ENCODE measurements around the gene MYO5B.
"Not testable (repeated sequence)": the region's sequence is repeated elsewhere in the genome, so short reads cannot be mapped to it uniquely, and the experiment has no call there.

Gene MYO5B

DNA sequence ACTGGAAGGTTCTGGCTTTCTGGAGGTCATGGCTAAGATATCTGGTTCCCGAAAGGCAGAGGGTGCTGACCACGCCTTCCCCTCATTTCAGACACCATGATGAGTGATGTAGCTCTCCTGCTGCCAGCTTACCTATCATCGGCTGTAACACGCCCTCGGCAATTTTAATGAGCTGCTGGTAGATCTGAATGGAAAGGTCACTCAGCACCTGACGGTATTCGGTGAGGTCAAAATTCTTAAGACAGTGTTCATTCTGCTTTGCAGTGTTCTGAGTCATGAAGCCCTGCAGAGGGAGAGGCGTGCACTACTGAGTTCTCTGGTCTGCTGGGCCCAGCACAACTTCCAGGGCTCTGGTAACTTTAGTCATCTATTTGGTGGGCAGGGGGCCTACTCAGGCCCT, 355.9 kb downstream of the MYO5B start:
- no peaks in the 10 kb centered on the region for H3F3A ChIP-seq (ENCODE audit: insufficient read depth, low read length)
- TF ChIP-seq EZH2 (optimal IDR thresholded peaks at IDR 0.05; ENCODE audit: low read depth, low read length) (no peak), EZH2phosphoT487 (IDR thresholded peaks at IDR 0.05; ENCODE audit: low read length) (no peak)
- TF ChIP-seq, protein P1, sequence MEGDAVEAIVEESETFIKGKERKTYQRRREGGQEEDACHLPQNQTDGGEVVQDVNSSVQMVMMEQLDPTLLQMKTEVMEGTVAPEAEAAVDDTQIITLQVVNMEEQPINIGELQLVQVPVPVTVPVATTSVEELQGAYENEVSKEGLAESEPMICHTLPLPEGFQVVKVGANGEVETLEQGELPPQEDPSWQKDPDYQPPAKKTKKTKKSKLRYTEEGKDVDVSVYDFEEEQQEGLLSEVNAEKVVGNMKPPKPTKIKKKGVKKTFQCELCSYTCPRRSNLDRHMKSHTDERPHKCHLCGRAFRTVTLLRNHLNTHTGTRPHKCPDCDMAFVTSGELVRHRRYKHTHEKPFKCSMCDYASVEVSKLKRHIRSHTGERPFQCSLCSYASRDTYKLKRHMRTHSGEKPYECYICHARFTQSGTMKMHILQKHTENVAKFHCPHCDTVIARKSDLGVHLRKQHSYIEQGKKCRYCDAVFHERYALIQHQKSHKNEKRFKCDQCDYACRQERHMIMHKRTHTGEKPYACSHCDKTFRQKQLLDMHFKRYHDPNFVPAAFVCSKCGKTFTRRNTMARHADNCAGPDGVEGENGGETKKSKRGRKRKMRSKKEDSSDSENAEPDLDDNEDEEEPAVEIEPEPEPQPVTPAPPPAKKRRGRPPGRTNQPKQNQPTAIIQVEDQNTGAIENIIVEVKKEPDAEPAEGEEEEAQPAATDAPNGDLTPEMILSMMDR (IDR thresholded peaks at IDR 0.05; ENCODE audit: low read length): no peak
- no peak overlapping the region for H3K9ac ChIP-seq (ENCODE audit: low read length)
- no peak for DNase-seq
- H4K20me1 ChIP-seq (ENCODE audit: insufficient read depth, low read length): no peaks in the 10 kb centered on the region
- H3K4me2 ChIP-seq (ENCODE audit: low read depth, low read length): no peak overlapping the region
- H3K4me1 ChIP-seq (ENCODE audit: low read length): peaks cover 11% of the 10 kb centered on the region
- H3K9me2 ChIP-seq (replicated peaks; ENCODE audit: insufficient read depth, low read length): no peaks in the 10 kb centered on the region
- H3K27me3 ChIP-seq (replicated peaks; ENCODE audit: insufficient read depth, low read length): no peaks in the 10 kb centered on the region
- no peaks in the 10 kb centered on the region for H3K79me2 ChIP-seq (ENCODE audit: low read length)
- no peak overlapping the region for H2AFZ ChIP-seq (ENCODE audit: low read length)
- H3K27ac ChIP-seq (ENCODE audit: low read length): no peak overlapping the region
- H3K4me3 ChIP-seq (ENCODE audit: low read length): no peak overlapping the region
- H3K36me3 ChIP-seq (replicated peaks; ENCODE audit: insufficient read depth, low read length): peaks cover 3% of the 10 kb centered on the region; the same call in 1 of the 2 replicates
- H3K9me3 ChIP-seq (replicated peaks; ENCODE audit: insufficient read depth, low read length): no peaks in the 10 kb centered on the region

DNA sequence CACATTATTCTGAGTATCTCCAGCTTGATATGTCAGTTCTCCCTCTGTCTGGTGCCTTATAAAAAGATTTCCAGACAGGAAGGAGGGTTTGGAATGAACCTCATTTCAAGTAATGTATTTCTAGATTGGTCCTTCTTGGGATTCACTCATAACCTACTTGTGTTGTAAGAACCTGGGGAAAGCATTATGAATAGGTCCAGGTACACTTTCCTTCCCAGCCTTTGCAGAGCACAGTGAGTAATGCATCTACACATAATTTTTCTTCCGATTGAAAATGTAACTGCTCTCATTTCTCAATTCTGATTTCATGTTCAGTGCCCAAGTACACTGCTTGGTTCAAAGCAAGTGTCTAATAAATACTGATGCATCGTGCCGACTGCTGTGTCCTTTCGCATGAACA, 356.6 kb downstream of the MYO5B start:
- H3K27ac ChIP-seq (ENCODE audit: low read length): no peak overlapping the region
- TF ChIP-seq EZH2 (optimal IDR thresholded peaks at IDR 0.05; ENCODE audit: low read depth, low read length) (no peak), EZH2phosphoT487 (IDR thresholded peaks at IDR 0.05; ENCODE audit: low read length) (no peak)
- TF ChIP-seq, protein P1 (IDR thresholded peaks at IDR 0.05; ENCODE audit: low read length): no peak

DNA sequence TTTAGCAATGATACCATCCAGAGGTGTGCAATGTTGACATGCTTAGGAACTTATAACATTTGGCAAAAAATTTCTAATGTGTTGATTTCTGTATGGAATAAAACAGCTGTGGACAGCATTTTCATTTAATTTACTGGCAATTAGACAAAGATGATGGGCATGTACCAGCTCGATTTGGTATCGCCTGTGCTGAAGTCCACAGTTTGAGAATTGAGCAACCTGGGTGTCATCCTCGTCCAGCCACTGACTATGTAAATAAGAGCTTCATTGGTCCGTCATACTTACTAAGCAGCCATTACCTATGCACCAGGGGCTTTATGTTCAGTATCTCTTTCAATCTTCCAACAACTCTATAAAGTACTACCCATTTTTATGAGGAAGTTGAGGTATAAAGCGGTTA, 357.1 kb downstream of the MYO5B start:
- Histone ChIP-seq H3K4me1 (ENCODE audit: low read length) (no peaks in the 10 kb centered on the region), H3K36me3 (replicated peaks; ENCODE audit: insufficient read depth, low read length) (peaks cover 3% of the 10 kb centered on the region; the same call in 1 of the 2 replicates), H3K9ac (ENCODE audit: low read length) (no peak overlapping the region), H3F3A (ENCODE audit: insufficient read depth, low read length) (no peaks in the 10 kb centered on the region), H2AFZ (ENCODE audit: low read length) (no peak overlapping the region), H3K27me3 (replicated peaks; ENCODE audit: insufficient read depth, low read length) (no peaks in the 10 kb centered on the region), H3K4me3 (ENCODE audit: low read length) (no peak overlapping the region), H3K4me2 (ENCODE audit: low read depth, low read length) (no peak overlapping the region), H3K27ac (ENCODE audit: low read length) (no peak overlapping the region), H3K9me3 (replicated peaks; ENCODE audit: insufficient read depth, low read length) (no peaks in the 10 kb centered on the region), H4K20me1 (ENCODE audit: insufficient read depth, low read length) (no peaks in the 10 kb centered on the region), H3K79me2 (ENCODE audit: low read length) (no peaks in the 10 kb centered on the region), H3K9me2 (replicated peaks; ENCODE audit: insufficient read depth, low read length) (no peaks in the 10 kb centered on the region)
- no peak for DNase-seq
- TF ChIP-seq, protein P1 (IDR thresholded peaks at IDR 0.05; ENCODE audit: low read length): no peak
- TF ChIP-seq EZH2phosphoT487 (IDR thresholded peaks at IDR 0.05; ENCODE audit: low read length): no peak
- TF ChIP-seq EZH2 (optimal IDR thresholded peaks at IDR 0.05; ENCODE audit: low read depth, low read length): no peak

More for the DNA sequence above, 356.6 kb downstream of the MYO5B start:
- Histone ChIP-seq H3K4me2 (ENCODE audit: low read depth, low read length) (no peak overlapping the region), H3K36me3 (replicated peaks; ENCODE audit: insufficient read depth, low read length) (peaks cover 3% of the 10 kb centered on the region; the same call in 1 of the 2 replicates), H3K27me3 (replicated peaks; ENCODE audit: insufficient read depth, low read length) (no peaks in the 10 kb centered on the region), H3K4me1 (ENCODE audit: low read length) (peaks cover 5% of the 10 kb centered on the region), H4K20me1 (ENCODE audit: insufficient read depth, low read length) (no peaks in the 10 kb centered on the region), H3K4me3 (ENCODE audit: low read length) (no peak overlapping the region), H3K9me2 (replicated peaks; ENCODE audit: insufficient read depth, low read length) (no peaks in the 10 kb centered on the region), H3K9ac (ENCODE audit: low read length) (no peak overlapping the region), H3K79me2 (ENCODE audit: low read length) (no peaks in the 10 kb centered on the region), H3F3A (ENCODE audit: insufficient read depth, low read length) (no peaks in the 10 kb centered on the region), H2AFZ (ENCODE audit: low read length) (no peak overlapping the region), H3K9me3 (replicated peaks; ENCODE audit: insufficient read depth, low read length) (no peaks in the 10 kb centered on the region)
- DNase-seq: no peak

DNA sequence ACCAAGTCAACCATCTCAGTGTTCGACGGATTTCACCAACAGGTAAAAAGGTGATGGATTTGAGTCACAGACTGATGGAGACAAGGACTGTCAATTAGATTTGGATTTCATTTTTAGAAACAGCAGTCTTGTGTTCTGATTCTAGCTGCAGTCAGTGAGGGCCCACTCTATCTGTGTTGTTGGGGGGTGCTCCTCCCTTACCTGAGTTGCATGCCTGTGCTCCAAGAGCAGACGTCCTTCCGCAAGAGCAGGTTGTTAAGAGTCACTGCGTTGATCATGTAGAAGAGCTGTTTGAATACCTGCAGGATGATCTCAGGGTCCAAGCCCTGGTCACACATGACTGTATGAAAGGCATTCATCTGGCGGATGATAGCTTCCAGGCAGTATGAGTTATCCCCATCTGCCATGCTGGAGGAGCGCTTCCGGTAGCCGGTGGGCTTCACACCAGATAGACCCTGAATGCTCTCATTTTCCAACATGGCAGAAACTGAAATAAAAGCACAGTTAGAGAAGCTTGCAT, 357.6 kb downstream of the MYO5B start:
- H4K20me1 ChIP-seq (ENCODE audit: insufficient read depth, low read length); H3K27me3 ChIP-seq (replicated peaks; ENCODE audit: insufficient read depth, low read length); H3K9me3 ChIP-seq (replicated peaks; ENCODE audit: insufficient read depth, low read length); H3K4me3 ChIP-seq (ENCODE audit: low read length); DNase-seq; H3K79me2 ChIP-seq (ENCODE audit: low read length); H3F3A ChIP-seq (ENCODE audit: insufficient read depth, low read length); H3K36me3 ChIP-seq (replicated peaks; ENCODE audit: insufficient read depth, low read length); H3K9me2 ChIP-seq (replicated peaks; ENCODE audit: insufficient read depth, low read length); H3K27ac ChIP-seq (ENCODE audit: low read length); H3K9ac ChIP-seq (ENCODE audit: low read length); H2AFZ ChIP-seq (ENCODE audit: low read length); H3K4me2 ChIP-seq (ENCODE audit: low read depth, low read length); H3K4me1 ChIP-seq (ENCODE audit: low read length): not testable (repeated sequence)
